Erythroblast (primary cell): ENCODE results near the gene NDUFA6.
"Not testable (repeated sequence)": the region's sequence is repeated elsewhere in the genome, so short reads cannot be mapped to it uniquely, and the experiment has no call there.

Source experiments
- GATA1 ChIP-seq: IDR thresholded peaks from 2 replicates; pipeline ENCODE4 v1.6.1; 2011; ENCODE audit warnings: low read depth, mild to moderate bottlenecking, control low read depth, low read length, moderate library complexity
- POLR2A ChIP-seq: IDR thresholded peaks from 2 replicates; pipeline ENCODE4 v1.6.1; 2011; ENCODE audit warnings: mild to moderate bottlenecking, low read length

GRCh38 chr22:42104332-42104860 lies 13.8 kb upstream of the NDUFA6 start:
- TF ChIP-seq POLR2A, GATA1: not testable (repeated sequence)
